Adrenal gland (tissue), 5 donors: Measurements from ENCODE around the gene FOXP4.

Source experiments
- POLR2A ChIP-seq, 2 donors: fragments of 450-650 bp; IDR thresholded peaks; one replicate each; pipeline ENCODE4 v1.6.1; 2017; ENCODE audit warnings: antibody characterized with exemption in 2 of 2, mild to moderate bottlenecking in 2 of 2, moderate library complexity in 1 of 2
- TF ChIP-seq, protein P1 (sequence below), 6 experiments: fragments of 450-650 bp in 4 of 6; fragments of 200-600 bp in 2 of 6; sonication (generic) in 1 of 6; IDR thresholded peaks; 1 replicate in 5 of 6; 2 replicates in 1 of 6; pipeline versions ENCODE4 v1.5.1 to v1.8.0; 2016 to 2021; ENCODE audit warnings: antibody characterized with exemption in 6 of 6, mild to moderate bottlenecking in 2 of 6, moderate library complexity in 1 of 6
- donor health status: DM: no; HTN: no; CAD: no.

DNA sequence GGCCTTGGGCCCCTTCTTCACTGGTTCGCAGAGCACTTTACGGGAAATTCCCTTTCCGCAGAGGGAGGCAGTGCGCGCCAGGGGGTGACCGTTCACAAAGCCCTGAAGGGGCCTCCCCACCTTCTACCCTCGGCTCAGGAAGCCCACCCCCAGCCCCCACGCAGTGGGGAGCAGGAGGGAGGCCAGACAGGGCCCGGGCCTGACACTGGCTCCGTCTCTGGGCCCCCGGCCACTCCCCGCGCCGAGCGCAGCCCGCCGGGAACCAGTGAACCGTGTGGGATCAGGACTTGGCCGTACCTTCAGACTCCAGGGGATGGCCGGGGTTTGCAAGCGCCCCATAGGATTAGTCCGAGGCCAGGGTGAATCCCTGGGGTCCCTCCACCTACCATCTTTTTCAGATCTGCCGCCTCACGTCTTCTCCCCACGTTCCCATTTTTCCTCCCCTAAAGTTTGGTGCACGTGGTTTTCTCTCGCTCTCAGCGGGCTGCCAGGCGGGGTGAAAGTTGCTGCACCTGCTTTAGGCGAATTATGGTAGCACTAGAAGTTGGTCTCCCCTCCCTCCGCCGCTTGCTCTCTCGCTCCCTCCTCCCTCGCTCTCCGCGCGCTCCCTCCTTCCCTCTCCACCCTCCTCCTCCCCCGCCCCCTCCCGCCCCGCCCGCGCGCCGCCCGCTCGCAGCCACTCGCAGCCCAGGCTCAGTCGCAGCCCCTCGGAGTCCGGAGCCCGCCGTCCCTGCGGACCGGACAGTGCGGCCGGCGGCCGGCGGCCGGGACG lies at the start of gene FOXP4:
- TF ChIP-seq, protein P1, sequence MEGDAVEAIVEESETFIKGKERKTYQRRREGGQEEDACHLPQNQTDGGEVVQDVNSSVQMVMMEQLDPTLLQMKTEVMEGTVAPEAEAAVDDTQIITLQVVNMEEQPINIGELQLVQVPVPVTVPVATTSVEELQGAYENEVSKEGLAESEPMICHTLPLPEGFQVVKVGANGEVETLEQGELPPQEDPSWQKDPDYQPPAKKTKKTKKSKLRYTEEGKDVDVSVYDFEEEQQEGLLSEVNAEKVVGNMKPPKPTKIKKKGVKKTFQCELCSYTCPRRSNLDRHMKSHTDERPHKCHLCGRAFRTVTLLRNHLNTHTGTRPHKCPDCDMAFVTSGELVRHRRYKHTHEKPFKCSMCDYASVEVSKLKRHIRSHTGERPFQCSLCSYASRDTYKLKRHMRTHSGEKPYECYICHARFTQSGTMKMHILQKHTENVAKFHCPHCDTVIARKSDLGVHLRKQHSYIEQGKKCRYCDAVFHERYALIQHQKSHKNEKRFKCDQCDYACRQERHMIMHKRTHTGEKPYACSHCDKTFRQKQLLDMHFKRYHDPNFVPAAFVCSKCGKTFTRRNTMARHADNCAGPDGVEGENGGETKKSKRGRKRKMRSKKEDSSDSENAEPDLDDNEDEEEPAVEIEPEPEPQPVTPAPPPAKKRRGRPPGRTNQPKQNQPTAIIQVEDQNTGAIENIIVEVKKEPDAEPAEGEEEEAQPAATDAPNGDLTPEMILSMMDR (IDR thresholded peaks at IDR 0.05): no peak
- no peak for TF ChIP-seq POLR2A (IDR thresholded peaks at IDR 0.05)
